ENCODE results near the gene UBAC2. TPM values are rescaled to one million over a fixed set of nuclear protein-coding genes. Genes with fewer than 3 reads are reported as not detected.

The UBAC2 gene
- polyA plus RNA-seq, 3 donors, result 59.6 to 113 (median 96.7) TPM

DNA sequence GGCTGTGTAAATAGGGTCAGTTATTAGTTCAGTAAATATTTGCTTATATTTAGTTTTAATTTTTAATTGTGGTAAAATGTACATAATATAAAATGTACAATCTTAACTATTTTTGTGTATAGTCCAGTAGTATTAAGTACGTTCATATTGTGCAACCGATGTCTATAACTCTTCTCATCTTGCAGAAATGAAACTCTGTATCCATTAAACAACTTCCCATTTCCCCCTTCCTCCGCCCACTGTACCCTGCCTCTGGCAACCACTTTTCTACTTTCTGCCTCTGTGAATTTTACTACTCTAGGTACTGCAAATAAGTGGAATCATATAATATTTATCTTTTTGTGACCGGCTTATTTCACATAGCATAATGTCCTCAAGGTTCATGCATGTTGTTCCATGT is 24.4 kb downstream of the UBAC2 start:
- Mint-ChIP-seq H3K27me3 (ENCODE audit: low read depth in 3 of 3) (no peaks in the 10 kb centered on the region), H3K4me1 (peaks cover 92% of the 10 kb centered on the region), H3K9me3 (no peaks in the 10 kb centered on the region), H3K27ac (peak overlapping the region; percentile 87 to 98 (median 91)), H3K4me3 (peak overlapping the region in 1 of 2 donors; percentile 65), H3K36me3 (peaks cover 15 to 24% of the 10 kb centered on the region in 2 donors)
- Histone ChIP-seq H3K4me3 (replicated peaks in 1 of 3; ENCODE audit: low read depth in 2 of 3, low read length in 3 of 3) (peak overlapping the region in 1 of 3 experiments; percentile 57), H3K79me2 (ENCODE audit: insufficient read depth, low read length) (peaks cover 100% of the 10 kb centered on the region), H3K4me2 (replicated peaks; ENCODE audit: extremely low read depth, low read length, poor library complexity, severe bottlenecking) (peak overlapping the region; percentile 62), H4K20me1 (ENCODE audit: insufficient read depth, low read length) (peaks cover 21% of the 10 kb centered on the region), H3K4me1 (ENCODE audit: control insufficient read depth in 1 of 2, insufficient read depth in 2 of 2, low read length in 2 of 2) (peaks cover 80 to 90% of the 10 kb centered on the region in 2 donors), H2AFZ (ENCODE audit: insufficient read depth, low read depth, low read length, poor library complexity, severe bottlenecking) (no peak overlapping the region), H3K27ac (ENCODE audit: low read depth in 1 of 2, low read length in 2 of 2) (peak overlapping the region; percentile 29 to 88), H3K9me3 (replicated peaks in 1 of 2; ENCODE audit: control insufficient read depth in 1 of 2, insufficient read depth in 1 of 2, low read length in 2 of 2) (no peaks in the 10 kb centered on the region), H3K36me3 (replicated peaks in 1 of 2; ENCODE audit: control insufficient read depth in 1 of 2, insufficient read depth in 2 of 2, low read length in 2 of 2) (peaks cover 4% of the 10 kb centered on the region in 2 donors), H3K27me3 (ENCODE audit: control insufficient read depth in 2 of 2, insufficient read depth in 2 of 2, low read length in 2 of 2) (no peaks in the 10 kb centered on the region), H3K9ac (ENCODE audit: insufficient read depth, low read length, poor library complexity, severe bottlenecking) (no peak overlapping the region)
- intact Hi-C loops (cut with micrococcal nuclease), result loop anchor here (5.0 to 10.0 kb wide), 2 partner anchors 37 to 650 kb away; partner anchors contain the start of gene STK24 (in 1 of the 2)
- 0% methylated on average over 1 of the region's 4 CpGs for WGBS (ENCODE audit: insufficient coverage)
- DNase-seq, result peak; percentile 61 to 91 (median 78)
- TF ChIP-seq, protein P1, sequence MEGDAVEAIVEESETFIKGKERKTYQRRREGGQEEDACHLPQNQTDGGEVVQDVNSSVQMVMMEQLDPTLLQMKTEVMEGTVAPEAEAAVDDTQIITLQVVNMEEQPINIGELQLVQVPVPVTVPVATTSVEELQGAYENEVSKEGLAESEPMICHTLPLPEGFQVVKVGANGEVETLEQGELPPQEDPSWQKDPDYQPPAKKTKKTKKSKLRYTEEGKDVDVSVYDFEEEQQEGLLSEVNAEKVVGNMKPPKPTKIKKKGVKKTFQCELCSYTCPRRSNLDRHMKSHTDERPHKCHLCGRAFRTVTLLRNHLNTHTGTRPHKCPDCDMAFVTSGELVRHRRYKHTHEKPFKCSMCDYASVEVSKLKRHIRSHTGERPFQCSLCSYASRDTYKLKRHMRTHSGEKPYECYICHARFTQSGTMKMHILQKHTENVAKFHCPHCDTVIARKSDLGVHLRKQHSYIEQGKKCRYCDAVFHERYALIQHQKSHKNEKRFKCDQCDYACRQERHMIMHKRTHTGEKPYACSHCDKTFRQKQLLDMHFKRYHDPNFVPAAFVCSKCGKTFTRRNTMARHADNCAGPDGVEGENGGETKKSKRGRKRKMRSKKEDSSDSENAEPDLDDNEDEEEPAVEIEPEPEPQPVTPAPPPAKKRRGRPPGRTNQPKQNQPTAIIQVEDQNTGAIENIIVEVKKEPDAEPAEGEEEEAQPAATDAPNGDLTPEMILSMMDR (IDR thresholded peaks at IDR 0.05), result no peak

DNA sequence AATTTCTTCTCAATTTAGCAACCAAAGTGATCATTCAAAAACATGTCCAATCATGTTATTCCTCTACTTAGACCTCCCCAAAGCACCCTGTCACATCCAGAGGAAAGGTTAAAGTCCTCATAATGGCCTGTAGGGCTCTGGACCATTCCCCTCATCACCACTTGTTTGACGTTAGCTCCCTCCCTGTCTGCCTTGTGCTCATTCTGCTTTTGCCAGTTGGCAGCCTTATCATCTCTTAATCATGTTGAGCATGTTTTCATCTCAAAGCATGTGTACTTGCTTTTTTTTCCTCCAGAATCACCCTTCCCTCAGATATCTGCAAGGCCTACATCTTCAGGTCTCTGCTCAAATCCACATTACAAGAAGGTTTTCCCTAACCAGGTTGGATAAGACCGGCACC is 25.9 kb downstream of the UBAC2 start:
- no peak for DNase-seq
- peaks cover 0 to 3% (median 0%) of the 10 kb centered on the region in 3 donors for H3K27me3 Mint-ChIP-seq (ENCODE audit: low read depth in 3 of 3)
- Histone ChIP-seq H3K4me3 (replicated peaks in 1 of 3; ENCODE audit: low read depth in 2 of 3, low read length in 3 of 3) (no peak overlapping the region), H2AFZ (ENCODE audit: insufficient read depth, low read depth, low read length, poor library complexity, severe bottlenecking) (no peak overlapping the region), H3K79me2 (ENCODE audit: insufficient read depth, low read length) (peaks cover 100% of the 10 kb centered on the region), H3K27me3 (ENCODE audit: control insufficient read depth in 2 of 2, insufficient read depth in 2 of 2, low read length in 2 of 2) (no peaks in the 10 kb centered on the region), H3K36me3 (replicated peaks in 1 of 2; ENCODE audit: control insufficient read depth in 1 of 2, insufficient read depth in 2 of 2, low read length in 2 of 2) (peaks cover 4% of the 10 kb centered on the region in 2 donors), H3K4me2 (replicated peaks; ENCODE audit: extremely low read depth, low read length, poor library complexity, severe bottlenecking) (peak overlapping the region; percentile 62), H3K9me3 (replicated peaks in 1 of 2; ENCODE audit: control insufficient read depth in 1 of 2, insufficient read depth in 1 of 2, low read length in 2 of 2) (no peaks in the 10 kb centered on the region), H3K27ac (ENCODE audit: low read depth in 1 of 2, low read length in 2 of 2) (peak overlapping the region in 1 of 2 donors; percentile 88), H4K20me1 (ENCODE audit: insufficient read depth, low read length) (peaks cover 14% of the 10 kb centered on the region), H3K9ac (ENCODE audit: insufficient read depth, low read length, poor library complexity, severe bottlenecking) (no peak overlapping the region), H3K4me1 (ENCODE audit: control insufficient read depth in 1 of 2, insufficient read depth in 2 of 2, low read length in 2 of 2) (peaks cover 84 to 91% of the 10 kb centered on the region in 2 donors)
- peaks cover 93% of the 10 kb centered on the region for H3K4me1 Mint-ChIP-seq
- no peaks in the 10 kb centered on the region for H3K9me3 Mint-ChIP-seq
- H3K4me3 Mint-ChIP-seq, result no peak overlapping the region
- peak overlapping the region; percentile 87 to 98 (median 94) for H3K27ac Mint-ChIP-seq
- 57% methylated on average over 1 of the region's 2 CpGs for WGBS (ENCODE audit: insufficient coverage)
- TF ChIP-seq, protein P1 (IDR thresholded peaks at IDR 0.05), result no peak
- intact Hi-C loops (cut with micrococcal nuclease), result loop anchor here (5.0 to 10.0 kb wide), 2 partner anchors 36 to 652 kb away; partner anchors contain the start of gene STK24 (in 1 of the 2)
- H3K36me3 Mint-ChIP-seq, result peaks cover 13 to 20% of the 10 kb centered on the region in 2 donors

Data from CD14-positive monocyte (primary cell).